Stimulated activated naive CD4-positive, alpha-beta T cell treated with Interleukin-2 at 50 U/mL for 16 hours (primary cell): ENCODE measurements around the gene SPINK6.

Source experiments
- DNase-seq: peaks from one replicate; lab custom pipeline; 2025; lab: John Stamatoyannopoulos, UW

The SPINK6 gene

DNA sequence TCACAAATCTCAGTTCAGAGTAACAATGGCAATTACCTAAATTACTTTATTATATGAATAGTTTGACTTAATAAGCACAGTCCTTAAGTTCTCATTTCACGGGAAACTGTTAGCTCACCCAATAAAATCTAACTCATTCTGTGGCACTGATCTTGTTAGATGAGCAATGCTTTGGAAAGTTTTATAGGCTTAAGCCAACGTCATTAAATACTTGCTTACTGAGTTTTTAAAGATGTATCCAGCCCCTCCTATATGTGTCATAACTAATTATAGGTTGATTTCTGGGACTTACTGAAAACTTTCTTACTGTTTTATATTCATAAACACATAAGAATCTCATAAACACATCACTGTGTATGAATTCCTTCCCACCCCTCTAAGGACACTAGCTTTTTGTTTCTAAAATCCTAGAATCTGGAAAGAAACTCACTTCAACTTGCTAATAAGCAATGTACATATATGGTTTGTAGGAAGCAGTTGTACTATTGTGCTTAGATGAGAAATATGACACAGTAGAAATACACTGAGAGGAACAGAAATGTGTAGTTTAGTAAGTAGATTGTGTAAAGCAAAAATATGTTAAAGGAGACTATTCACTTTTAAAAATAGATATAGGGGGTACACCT lies 21.4 kb downstream of the SPINK6 start:
- DNase-seq, result no peak

DNA sequence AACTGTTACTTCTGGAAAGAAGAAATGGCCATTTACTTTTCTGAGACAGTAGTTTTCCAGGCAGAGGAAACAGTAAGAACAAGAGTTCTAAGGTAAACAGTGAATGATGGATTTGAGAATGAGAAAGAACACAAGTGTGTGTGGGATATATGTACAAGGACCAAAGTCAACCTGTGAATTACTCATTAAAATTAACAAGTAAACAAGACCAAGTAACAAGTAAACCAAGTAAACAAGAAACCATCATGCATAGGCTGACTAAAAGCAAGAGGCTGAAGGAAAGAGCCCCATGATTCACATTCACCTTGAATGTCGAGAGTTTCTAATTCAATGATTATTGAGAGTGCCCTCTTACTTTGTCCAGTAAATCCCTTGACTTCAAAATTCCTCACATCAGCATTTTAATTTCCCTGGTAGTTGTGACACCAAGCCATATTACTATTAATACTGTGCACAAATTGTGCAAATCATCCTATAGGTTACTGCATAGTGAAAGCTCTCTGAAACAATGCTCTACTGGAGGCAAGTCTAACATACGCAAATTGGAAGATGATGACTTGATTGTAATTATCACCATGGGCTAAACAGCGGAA lies 25.6 kb downstream of the SPINK6 start:
- no peak for DNase-seq

DNA sequence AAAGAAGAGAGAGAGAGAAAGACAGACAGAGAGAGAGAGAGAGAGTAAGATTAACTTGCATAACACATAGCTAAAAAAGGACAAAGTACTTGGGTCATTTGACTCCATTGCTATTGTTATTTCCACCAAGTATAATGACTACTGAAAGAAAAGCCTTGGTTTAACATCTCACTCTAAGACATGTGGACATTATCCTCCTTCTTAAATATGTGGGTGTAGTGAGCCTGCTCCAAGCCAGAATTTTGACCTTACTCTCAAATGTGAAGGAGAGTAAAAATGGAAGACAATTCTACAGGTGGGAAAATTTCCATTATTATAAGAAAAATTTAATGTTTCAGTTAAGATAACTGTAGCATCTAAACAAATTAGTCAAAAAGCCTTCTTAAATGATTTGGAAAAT lies 27.0 kb downstream of the SPINK6 start:
- DNase-seq, result no peak

DNA sequence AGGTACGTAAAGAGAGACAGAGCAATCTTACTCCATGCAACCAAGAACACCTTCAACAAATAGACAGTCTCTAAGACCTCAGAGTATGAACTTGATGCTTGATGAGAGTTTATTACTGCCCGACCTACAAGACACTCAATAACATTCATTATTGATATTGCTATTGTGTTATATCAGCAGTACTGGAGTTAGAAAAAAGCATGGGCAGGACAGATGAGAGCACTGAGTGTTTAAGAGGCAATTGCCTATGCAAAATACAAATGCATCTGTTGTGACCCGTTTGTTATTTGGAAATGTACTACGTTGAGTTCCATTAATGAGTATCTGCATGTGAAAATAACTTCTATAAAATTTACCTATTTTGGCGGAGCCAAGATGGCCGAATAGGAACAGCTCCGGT lies 27.4 kb downstream of the SPINK6 start:
- DNase-seq, result no peak

DNA sequence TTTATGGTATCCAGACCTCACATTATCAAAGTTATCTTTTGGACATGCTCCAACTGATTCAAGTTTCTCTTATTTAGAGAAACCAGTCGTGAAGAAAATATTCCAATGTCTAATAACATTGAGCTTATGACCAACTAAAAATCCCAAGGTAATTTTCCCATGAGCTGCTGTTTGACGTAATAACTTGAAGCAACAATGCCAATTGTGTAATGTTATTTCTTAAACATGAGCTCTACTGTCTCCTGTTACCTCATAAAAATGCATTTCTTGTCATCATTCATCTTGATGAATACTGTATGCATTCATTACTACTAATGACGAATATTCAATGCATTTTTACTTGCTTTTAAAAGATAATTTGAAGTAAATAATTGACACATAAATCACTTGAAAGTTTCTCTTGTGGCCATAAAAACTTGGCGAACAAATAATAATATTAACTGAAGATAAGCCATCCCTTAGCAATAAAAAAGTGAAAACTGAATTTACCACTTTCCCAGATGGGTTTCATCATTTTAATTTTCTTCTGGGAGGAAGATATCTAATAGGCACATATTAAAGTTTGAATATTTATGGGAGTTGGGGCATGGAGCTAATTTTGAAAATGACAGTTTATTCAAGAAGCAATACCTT lies 35.1 kb downstream of the SPINK6 start:
- DNase-seq, result no peak

DNA sequence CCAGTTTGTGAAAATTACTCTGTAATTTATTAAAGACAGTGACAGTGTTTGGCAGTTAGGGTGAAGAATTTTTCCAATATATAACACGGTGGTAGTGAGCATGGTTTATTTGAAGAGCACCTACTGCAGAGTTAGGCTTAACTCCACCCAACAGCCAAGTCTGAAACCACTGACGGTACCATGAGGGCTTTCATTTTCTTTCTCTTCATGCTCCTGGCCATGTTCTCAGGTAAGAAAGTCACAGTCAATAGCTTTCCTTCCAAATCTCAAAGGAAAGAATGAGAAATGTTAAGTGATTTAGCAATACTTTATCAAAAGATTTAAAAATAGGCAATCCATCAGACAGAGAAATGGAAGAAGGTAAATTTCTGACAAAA lies 35.6 kb downstream of the SPINK6 start, which contains the start of gene MARCOL:
MARCOL (plus strand) TSS at position 108 of the 377 bp plus-strand sequence; CDS start at position 181, 73 bp downstream.
- no peak for DNase-seq

DNA sequence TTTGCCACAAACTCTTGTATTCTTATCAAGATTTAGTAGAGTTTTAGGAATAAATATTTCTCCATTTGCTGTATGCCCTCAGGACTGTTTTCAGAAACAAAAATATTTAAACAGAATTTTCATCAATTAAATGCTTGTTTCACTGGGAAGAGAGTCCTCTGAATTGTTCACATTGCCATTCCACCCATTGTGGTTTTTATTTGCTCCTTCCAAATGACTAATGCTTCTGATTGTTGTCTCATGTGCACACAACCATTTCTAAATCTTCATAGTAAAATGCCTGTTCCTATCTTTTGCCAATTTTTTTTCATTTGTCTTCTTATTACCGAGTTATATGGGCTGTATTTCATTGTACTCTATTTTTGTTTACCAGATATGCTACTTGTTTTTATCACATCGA lies 46.1 kb downstream of the SPINK6 start:
- DNase-seq, result no peak

DNA sequence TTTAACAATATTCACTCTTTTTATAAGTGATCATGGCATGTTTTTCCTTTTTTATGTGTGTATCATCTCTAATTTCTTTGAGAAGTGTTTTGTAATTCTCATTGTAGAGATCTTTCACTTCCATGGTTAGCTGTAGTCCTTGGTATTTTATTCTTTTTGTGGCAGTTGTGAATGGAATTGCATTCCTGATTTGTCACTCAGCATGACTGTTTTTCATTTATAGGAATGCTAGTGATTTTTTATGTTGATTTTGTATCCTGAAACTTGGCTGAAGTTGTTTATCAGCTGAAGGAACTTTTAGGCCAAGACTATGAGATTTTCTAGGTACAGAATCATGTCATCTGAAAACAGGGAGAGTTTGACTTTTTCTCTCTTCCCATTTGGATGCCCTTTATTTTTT lies 52.6 kb downstream of the SPINK6 start:
- DNase-seq, result no peak

DNA sequence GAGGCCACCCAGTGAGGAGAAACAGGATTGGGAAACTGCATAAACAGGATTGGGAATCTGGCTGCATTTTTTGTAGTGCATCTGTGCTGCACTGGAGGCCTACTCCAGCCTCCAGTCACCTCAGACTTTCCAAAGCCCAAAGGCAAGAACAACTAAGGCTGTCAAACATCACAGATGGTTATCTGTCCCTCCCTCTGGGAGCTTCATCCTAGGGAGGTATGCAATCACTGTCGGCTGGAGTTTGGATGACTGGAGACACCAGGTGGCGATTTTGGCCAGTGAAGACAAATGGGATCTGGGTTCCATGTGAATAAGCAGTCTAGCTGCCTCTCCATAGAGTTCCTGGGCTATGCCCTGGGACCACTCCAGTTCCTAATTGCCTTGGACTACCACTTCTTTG lies 56.4 kb downstream of the SPINK6 start:
- no peak for DNase-seq

DNA sequence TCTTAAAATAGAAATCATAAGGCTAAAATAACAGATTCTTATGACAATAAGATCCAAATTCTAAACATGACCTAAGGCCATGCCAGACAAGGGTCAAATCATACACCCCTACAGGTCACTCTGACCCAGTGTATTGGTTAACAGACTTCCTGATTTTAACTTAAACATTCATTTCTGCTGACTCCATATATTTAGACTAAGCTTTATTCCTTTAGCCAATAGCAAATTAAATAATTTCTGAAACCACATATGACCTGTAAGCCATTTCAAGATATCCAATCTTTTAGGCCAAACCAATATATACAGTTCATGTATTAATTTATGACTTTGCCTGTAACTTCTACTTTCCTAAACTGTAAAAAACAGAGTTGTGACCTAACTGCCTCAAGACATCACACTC lies 58.4 kb downstream of the SPINK6 start:
- no peak for DNase-seq
